ENCODE measurements around the gene GDPD4. TPM values are rescaled to one million over a fixed set of nuclear protein-coding genes. Genes with fewer than 3 reads are reported as not detected.

GDPD4 gene
- total RNA-seq, 1 donor, result not detected

GRCh38 chr11:77203901-77204753 lies 97.4 kb downstream of the GDPD4 start:
- no peak for DNase-seq (ENCODE audit: low read depth)
- TF ChIP-seq, protein P1, sequence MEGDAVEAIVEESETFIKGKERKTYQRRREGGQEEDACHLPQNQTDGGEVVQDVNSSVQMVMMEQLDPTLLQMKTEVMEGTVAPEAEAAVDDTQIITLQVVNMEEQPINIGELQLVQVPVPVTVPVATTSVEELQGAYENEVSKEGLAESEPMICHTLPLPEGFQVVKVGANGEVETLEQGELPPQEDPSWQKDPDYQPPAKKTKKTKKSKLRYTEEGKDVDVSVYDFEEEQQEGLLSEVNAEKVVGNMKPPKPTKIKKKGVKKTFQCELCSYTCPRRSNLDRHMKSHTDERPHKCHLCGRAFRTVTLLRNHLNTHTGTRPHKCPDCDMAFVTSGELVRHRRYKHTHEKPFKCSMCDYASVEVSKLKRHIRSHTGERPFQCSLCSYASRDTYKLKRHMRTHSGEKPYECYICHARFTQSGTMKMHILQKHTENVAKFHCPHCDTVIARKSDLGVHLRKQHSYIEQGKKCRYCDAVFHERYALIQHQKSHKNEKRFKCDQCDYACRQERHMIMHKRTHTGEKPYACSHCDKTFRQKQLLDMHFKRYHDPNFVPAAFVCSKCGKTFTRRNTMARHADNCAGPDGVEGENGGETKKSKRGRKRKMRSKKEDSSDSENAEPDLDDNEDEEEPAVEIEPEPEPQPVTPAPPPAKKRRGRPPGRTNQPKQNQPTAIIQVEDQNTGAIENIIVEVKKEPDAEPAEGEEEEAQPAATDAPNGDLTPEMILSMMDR (IDR thresholded peaks at IDR 0.05; ENCODE audit: insufficient read depth, low read length), result no peak
- no peak overlapping the region for H3K4me3 ChIP-seq (ENCODE audit: low read depth, low read length)

GRCh38 chr11:77202941-77203900 lies 98.3 kb downstream of the GDPD4 start:
- no peak overlapping the region for H3K4me3 ChIP-seq (ENCODE audit: low read depth, low read length)
- DNase-seq (ENCODE audit: low read depth), result no peak
- TF ChIP-seq, protein P1 (IDR thresholded peaks at IDR 0.05; ENCODE audit: insufficient read depth, low read length), result no peak

GRCh38 chr11:77201991-77202841 lies 99.3 kb downstream of the GDPD4 start:
- DNase-seq (ENCODE audit: low read depth), result no peak
- TF ChIP-seq, protein P1 (IDR thresholded peaks at IDR 0.05; ENCODE audit: insufficient read depth, low read length), result no peak
- H3K4me3 ChIP-seq (ENCODE audit: low read depth, low read length), result no peak overlapping the region

DNA sequence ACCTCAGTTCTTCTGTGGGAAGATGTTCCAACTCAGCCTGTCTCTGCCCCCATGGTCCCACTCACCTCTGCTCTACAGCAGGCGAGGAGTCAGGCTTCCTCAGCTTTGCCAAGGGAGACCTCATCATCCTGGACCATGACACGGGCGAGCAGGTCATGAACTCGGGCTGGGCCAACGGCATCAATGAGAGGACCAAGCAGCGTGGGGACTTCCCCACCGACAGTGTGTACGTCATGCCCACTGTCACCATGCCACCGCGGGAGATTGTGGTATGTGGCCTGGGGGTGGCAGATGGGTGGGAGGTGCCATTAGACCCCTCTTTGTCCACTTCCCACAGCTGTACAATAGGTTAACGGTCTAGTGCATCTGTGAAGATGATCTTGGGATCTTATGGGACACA lies 100.1 kb downstream of the GDPD4 start:
- no peak overlapping the region for H3K4me3 ChIP-seq (ENCODE audit: low read depth, low read length)
- TF ChIP-seq, protein P1 (IDR thresholded peaks at IDR 0.05; ENCODE audit: insufficient read depth, low read length), result no peak
- no peak for DNase-seq (ENCODE audit: low read depth)

- TF ChIP-seq, protein P1 (IDR thresholded peaks at IDR 0.05; ENCODE audit: insufficient read depth, low read length), result no peak
- no peak for DNase-seq (ENCODE audit: low read depth)
Measured at GRCh38 chr11:77200351-77201268, 100.9 kb downstream of the GDPD4 start.

More at GRCh38 chr11:77200351-77201268, 100.9 kb downstream of the GDPD4 start:
- no peak overlapping the region for H3K4me3 ChIP-seq (ENCODE audit: low read depth, low read length)

Measured in fibroblast of the aortic adventitia (primary cell).